Vagina (tissue), 2 donors: ENCODE measurements around the gene SEMA3D. TPM values are rescaled to one million over a fixed set of nuclear protein-coding genes. Genes with fewer than 3 reads are reported as not detected.

Experiments
- DNase-seq, 2 donors: peaks; one replicate each; pipeline ENCODE4 v3.0.0-alpha.2; 2017; ENCODE audit errors: extremely low spot score in 2 of 2
- H3K27ac ChIP-seq: fragments of 200-600 bp; sonication (generic); one replicate; pipeline ENCODE4 v1.5.1; 2019
- H3K27me3 ChIP-seq: fragments of 200-600 bp; sonication (generic); one replicate; pipeline ENCODE4 v1.5.1; 2019
- H3K36me3 ChIP-seq, 2 donors: fragments of 200-600 bp; sonication (generic); one replicate each; pipeline ENCODE4 v1.5.1; 2017 to 2019
- H3K4me1 ChIP-seq: fragments of 200-600 bp; sonication (generic); one replicate; pipeline ENCODE4 v1.5.1; 2019
- H3K4me3 ChIP-seq, 2 donors: fragments of 200-600 bp; sonication (generic); 1 replicate in 1 of 2; 2 replicates in 1 of 2; pipeline ENCODE4 v1.5.1; 2016 to 2019
- H3K9me3 ChIP-seq: fragments of 200-600 bp; sonication (generic); one replicate; pipeline ENCODE4 v1.5.1; 2019
- POLR2A ChIP-seq, 2 donors: fragments of 450-650 bp; IDR thresholded peaks; one replicate each; pipeline ENCODE4 v1.6.1; 2017; ENCODE audit warnings: antibody characterized with exemption in 2 of 2, mild to moderate bottlenecking in 2 of 2, moderate library complexity in 2 of 2
- POLR2AphosphoS5 ChIP-seq, 2 donors: sonication (generic); formaldehyde crosslinking; IDR thresholded peaks; one replicate each; pipeline ENCODE4 v1.9.0; 2017; ENCODE audit warnings: antibody characterized with exemption in 2 of 2, mild to moderate bottlenecking in 2 of 2, low read depth in 1 of 2; ENCODE audit not compliant: insufficient read depth in 1 of 2
- intact Hi-C: fragments of 100-400 bp; cut with DNase I; formaldehyde crosslinking; loops from one replicate; pipeline ENCODE4 v1.15.1; 2023
- total RNA-seq: library from RNA; depleted of rRNA; stranded (reverse); fragments of >200 nt; gene quantifications from one replicate; pipeline ENCODE4 v1.2.3, GENCODE V29; 2016
- TF ChIP-seq, protein P1 (sequence below), 3 experiments: fragments of 450-650 bp in 2 of 3; fragments of 200-600 bp in 1 of 3; sonication (generic) in 1 of 3; IDR thresholded peaks; one replicate each; pipeline ENCODE4 v1.5.1; 2017 to 2019; ENCODE audit warnings: antibody characterized with exemption in 3 of 3, mild to moderate bottlenecking in 2 of 3, moderate library complexity in 2 of 3

The SEMA3D gene
- total RNA-seq, 1 donor from 2014 or later = 2.2 TPM

- TF ChIP-seq POLR2AphosphoS5 (IDR thresholded peaks at IDR 0.05; ENCODE audit: insufficient read depth in 1 of 2, low read depth in 1 of 2) = no peak
- DNase-seq = no peak
- Histone ChIP-seq H3K27me3 (no peaks in the 10 kb centered on the region), H3K4me1 (no peaks in the 10 kb centered on the region), H3K4me3 (no peak overlapping the region), H3K9me3 (no peaks in the 10 kb centered on the region), H3K36me3 (no peaks in the 10 kb centered on the region), H3K27ac (no peak overlapping the region)
- intact Hi-C loops = no loop called here
These were observed 131.7 kb downstream of the SEMA3D start for GRCh38 chr7:85055196-85055595.

DNA sequence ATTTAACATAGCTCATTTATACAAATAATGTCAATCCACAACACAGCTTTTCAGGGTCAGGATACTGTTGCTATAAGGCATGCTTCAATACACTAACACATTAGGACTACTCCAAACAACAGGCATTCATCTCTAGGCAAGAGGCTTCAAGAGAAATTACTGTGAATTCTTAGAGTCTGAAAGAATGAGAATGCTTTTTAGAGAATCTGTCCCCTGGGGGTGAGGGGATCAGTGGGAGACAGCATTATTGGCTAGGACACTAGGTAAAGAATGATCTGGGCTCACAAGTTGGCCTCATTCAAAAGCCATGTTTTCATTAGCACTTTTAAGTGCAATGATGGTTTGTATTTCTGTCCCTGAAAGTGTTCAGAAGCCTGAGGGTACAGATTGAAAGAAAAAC is 132.6 kb downstream of the SEMA3D start:
- intact Hi-C loops = no loop called here
- no peaks in the 10 kb centered on the region for H3K36me3 ChIP-seq
- TF ChIP-seq POLR2AphosphoS5 (IDR thresholded peaks at IDR 0.05; ENCODE audit: insufficient read depth in 1 of 2, low read depth in 1 of 2) (no peak), POLR2A (IDR thresholded peaks at IDR 0.05) (no peak)
- TF ChIP-seq, protein P1, sequence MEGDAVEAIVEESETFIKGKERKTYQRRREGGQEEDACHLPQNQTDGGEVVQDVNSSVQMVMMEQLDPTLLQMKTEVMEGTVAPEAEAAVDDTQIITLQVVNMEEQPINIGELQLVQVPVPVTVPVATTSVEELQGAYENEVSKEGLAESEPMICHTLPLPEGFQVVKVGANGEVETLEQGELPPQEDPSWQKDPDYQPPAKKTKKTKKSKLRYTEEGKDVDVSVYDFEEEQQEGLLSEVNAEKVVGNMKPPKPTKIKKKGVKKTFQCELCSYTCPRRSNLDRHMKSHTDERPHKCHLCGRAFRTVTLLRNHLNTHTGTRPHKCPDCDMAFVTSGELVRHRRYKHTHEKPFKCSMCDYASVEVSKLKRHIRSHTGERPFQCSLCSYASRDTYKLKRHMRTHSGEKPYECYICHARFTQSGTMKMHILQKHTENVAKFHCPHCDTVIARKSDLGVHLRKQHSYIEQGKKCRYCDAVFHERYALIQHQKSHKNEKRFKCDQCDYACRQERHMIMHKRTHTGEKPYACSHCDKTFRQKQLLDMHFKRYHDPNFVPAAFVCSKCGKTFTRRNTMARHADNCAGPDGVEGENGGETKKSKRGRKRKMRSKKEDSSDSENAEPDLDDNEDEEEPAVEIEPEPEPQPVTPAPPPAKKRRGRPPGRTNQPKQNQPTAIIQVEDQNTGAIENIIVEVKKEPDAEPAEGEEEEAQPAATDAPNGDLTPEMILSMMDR (IDR thresholded peaks at IDR 0.05) = no peak
- no peak for DNase-seq
- no peak overlapping the region for H3K27ac ChIP-seq
- no peaks in the 10 kb centered on the region for H3K4me1 ChIP-seq
- H3K4me3 ChIP-seq = no peak overlapping the region
- no peaks in the 10 kb centered on the region for H3K27me3 ChIP-seq
- no peaks in the 10 kb centered on the region for H3K9me3 ChIP-seq

DNA sequence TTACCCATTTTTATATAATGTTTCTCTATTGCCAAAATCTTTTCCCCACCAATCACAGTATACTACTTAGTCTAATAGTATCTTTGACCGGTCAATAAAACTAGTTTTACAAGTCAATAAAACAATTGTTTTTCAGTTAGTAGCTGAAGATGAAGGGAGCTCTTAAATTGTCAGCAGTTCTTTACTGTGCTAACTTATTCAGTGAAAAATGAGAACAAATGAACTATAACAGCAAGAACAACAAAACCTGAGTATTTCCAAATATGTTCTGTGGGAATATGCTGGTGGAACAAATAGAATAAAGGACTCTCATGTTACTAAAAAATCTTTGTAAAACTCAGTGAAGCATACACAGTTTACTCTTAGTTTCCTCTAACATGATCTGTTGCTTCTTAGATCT is 134.0 kb downstream of the SEMA3D start:
- Histone ChIP-seq H3K9me3 (no peaks in the 10 kb centered on the region), H3K27me3 (no peaks in the 10 kb centered on the region), H3K4me1 (no peaks in the 10 kb centered on the region), H3K27ac (no peak overlapping the region), H3K4me3 (no peak overlapping the region), H3K36me3 (no peaks in the 10 kb centered on the region)
- intact Hi-C loops = no loop called here
- no peak for TF ChIP-seq POLR2AphosphoS5 (IDR thresholded peaks at IDR 0.05; ENCODE audit: insufficient read depth in 1 of 2, low read depth in 1 of 2)
- TF ChIP-seq, protein P1 (IDR thresholded peaks at IDR 0.05) = no peak
- no peak for TF ChIP-seq POLR2A (IDR thresholded peaks at IDR 0.05)
- no peak for DNase-seq

GRCh38 chr7:85052056-85052737 is 134.7 kb downstream of the SEMA3D start:
- TF ChIP-seq, protein P1 (IDR thresholded peaks at IDR 0.05) = no peak
- H3K27ac ChIP-seq = no peak overlapping the region
- no peaks in the 10 kb centered on the region for H3K4me1 ChIP-seq
- H3K9me3 ChIP-seq = no peaks in the 10 kb centered on the region
- no peaks in the 10 kb centered on the region for H3K36me3 ChIP-seq
- H3K27me3 ChIP-seq = no peaks in the 10 kb centered on the region
- no peak overlapping the region for H3K4me3 ChIP-seq
- no peak for DNase-seq
- intact Hi-C loops = no loop called here

DNA sequence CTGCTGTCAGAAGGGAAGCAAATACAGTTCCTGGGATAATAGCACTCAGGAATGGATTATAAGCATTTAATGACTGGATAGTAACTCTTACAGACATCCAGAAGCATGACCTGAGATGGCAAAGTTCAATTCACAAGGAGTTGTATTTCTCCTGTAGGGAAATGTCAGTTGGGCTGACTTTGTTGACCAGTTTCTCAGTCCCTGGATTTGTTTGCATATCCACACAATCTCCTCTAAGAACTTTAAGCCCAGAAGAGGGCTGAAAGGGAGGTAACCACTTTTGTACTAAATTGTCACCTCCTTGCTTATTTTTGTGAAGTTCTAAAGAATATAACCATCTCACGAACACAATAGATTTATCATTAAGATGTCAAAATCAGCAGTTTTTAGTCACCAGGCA is 140.3 kb downstream of the SEMA3D start:
- TF ChIP-seq POLR2AphosphoS5 (IDR thresholded peaks at IDR 0.05; ENCODE audit: insufficient read depth in 1 of 2, low read depth in 1 of 2) = no peak
- Histone ChIP-seq H3K36me3 (no peaks in the 10 kb centered on the region), H3K9me3 (no peaks in the 10 kb centered on the region), H3K4me1 (no peaks in the 10 kb centered on the region), H3K27ac (no peak overlapping the region), H3K4me3 (no peak overlapping the region), H3K27me3 (no peaks in the 10 kb centered on the region)
- intact Hi-C loops = loop anchor here (10.0 kb wide), 1 partner anchor 498 kb away; no protein-coding TSS in a partner anchor
- no peak for DNase-seq

GRCh38 chr7:85041605-85042216 is 145.1 kb downstream of the SEMA3D start:
- no peaks in the 10 kb centered on the region for H3K36me3 ChIP-seq
- no peak for TF ChIP-seq POLR2A (IDR thresholded peaks at IDR 0.05)
- TF ChIP-seq, protein P1 (IDR thresholded peaks at IDR 0.05) = peak; percentile 19 to 58 (median 48)
- no peaks in the 10 kb centered on the region for H3K9me3 ChIP-seq
- intact Hi-C loops = loop anchor here (10.0 kb wide), 1 partner anchor 503 kb away; no protein-coding TSS in a partner anchor
- no peak overlapping the region for H3K4me3 ChIP-seq
- H3K4me1 ChIP-seq = no peaks in the 10 kb centered on the region
- DNase-seq = no peak
- H3K27ac ChIP-seq = no peak overlapping the region
- H3K27me3 ChIP-seq = no peaks in the 10 kb centered on the region
